TTC549 (cell line): ENCODE data around the gene TNFRSF14.

Experiments used
- FAIRE-seq: peaks from 2 replicates; lab custom pipeline; 2012; peaks lifted over from hg19 to GRCh38; lab: Jason Lieb, UNC

TNFRSF14 gene

DNA sequence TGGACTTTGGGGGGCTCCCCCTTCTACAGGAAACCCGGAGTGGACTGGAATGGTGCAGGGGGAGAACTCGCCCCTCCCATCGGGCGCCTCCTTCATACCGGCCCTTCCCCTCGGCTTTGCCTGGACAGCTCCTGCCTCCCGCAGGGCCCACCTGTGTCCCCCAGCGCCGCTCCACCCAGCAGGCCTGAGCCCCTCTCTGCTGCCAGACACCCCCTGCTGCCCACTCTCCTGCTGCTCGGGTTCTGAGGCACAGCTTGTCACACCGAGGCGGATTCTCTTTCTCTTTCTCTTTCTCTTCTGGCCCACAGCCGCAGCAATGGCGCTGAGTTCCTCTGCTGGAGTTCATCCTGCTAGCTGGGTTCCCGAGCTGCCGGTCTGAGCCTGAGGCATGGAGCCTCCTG, at the start of gene TNFRSF14:
Gene TNFRSF14, plus strand, starts transcription at position 95 of the 401 bp plus-strand sequence. Its CDS starts 294 bp downstream, at position 389.
- no peak for FAIRE-seq

DNA sequence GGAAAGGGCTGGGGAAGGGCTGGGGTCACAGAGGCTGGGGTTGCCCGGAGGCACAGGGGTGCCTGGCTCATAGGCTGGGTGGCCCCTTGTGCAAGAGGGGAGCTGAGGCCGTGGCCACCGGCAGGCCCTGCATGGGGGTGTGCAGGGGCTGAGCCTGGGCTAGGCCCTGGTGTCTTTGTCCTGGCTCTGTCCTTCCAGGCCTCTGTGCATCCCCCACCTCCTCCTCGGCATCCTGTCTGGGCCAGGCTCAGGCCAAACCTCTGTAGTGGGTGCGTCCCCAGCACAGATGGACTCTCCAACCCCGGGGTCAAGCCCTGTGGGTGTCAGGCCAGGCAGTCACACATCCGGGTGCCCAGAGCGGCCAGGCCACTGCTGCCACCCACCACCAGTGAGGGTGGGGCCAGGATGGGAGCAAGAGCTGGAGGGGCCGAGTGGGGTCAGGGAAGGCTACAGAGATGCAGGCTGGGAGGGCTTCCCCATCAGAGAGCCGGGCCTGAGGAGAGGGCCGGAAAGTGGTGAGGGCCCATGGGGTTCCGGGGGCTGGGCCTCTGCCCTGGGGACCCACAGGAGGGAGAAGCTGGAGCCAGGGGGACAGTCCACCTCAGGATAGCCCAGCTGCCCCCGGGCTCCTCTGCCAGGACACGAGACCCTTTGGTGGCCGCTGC, 49.1 kb upstream of the TNFRSF14 start:
- FAIRE-seq: no peak

DNA sequence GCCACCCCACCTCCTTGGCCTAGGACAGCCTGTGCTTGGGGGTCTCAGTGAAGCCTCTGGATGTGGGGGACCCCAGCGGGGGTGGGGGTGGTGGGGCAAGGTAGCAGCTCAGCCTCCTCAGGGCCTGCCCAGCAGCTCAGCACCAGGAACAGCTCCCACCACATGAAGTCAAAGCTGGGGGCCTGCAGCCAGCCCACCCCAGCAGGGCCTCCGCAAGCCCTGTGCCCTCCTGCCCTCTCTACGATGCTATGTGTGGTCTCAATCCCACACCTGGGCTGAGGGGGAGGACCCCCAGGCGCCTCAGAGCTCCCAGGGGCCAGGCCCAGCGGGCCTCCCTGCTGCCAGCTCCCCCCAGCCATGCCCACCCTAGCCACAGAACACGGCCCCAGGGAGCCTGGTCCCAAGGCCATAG, 48.4 kb upstream of the TNFRSF14 start:
- FAIRE-seq: no peak

DNA sequence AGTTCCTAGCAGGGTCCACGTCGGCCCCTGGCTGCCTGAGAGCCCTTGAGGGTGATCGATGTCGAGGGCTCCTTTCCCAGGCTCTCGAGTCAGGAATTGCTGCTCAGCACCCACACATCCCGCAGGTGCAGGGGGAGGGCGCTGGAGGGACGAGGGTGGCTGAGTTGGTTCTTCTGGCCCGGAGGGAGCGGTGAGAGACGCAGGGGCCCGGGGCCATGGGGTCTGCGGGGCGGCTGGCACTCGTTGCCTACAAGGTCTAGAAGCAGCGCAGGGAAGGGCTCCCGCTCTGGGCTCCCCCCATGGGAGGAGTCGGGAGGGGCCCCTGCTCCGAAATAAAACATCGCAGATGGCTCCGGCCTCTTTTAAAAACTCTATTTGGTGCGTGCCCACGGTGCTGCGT, 48.0 kb upstream of the TNFRSF14 start:
- no peak for FAIRE-seq

DNA sequence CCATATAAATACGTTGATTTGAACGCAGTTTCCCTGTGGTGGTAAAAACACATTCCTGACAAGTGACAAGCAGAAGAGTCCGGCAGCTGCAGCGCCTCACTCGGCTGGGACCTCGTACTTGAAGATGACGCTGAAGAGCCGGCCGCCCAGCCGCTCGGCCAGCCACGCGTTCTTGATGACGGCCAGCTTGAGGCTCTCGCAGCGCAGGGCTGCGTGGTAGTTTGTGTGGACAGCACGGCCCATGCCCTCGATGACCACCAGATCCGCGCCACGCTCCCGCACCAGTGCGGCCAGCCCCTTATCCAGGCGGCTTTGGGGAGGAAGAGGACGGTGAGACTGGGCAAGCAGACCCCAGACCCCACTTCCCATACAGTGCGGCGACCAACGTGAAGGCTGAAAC, 47.4 kb upstream of the TNFRSF14 start:
- no peak for FAIRE-seq

DNA sequence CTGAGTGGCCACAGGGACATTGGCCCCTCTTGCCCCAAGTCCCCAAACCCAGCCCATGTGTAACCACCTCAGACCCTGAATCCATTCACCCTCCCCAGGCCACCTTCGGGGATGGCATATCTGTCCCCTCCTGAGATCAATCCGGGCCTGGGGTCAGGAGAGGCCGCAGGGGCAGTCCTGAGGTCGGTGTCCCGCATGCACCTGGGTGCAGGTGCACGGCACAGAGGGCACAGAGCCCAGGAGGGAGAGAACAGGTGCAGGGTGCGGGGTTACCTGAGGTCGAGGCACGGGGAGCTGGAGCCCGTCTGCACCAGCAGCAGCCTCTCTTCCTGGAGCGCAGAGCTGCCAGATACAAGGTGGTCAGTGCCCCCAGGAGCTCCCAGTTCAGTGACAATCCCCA, 46.6 kb upstream of the TNFRSF14 start:
- FAIRE-seq: no peak

DNA sequence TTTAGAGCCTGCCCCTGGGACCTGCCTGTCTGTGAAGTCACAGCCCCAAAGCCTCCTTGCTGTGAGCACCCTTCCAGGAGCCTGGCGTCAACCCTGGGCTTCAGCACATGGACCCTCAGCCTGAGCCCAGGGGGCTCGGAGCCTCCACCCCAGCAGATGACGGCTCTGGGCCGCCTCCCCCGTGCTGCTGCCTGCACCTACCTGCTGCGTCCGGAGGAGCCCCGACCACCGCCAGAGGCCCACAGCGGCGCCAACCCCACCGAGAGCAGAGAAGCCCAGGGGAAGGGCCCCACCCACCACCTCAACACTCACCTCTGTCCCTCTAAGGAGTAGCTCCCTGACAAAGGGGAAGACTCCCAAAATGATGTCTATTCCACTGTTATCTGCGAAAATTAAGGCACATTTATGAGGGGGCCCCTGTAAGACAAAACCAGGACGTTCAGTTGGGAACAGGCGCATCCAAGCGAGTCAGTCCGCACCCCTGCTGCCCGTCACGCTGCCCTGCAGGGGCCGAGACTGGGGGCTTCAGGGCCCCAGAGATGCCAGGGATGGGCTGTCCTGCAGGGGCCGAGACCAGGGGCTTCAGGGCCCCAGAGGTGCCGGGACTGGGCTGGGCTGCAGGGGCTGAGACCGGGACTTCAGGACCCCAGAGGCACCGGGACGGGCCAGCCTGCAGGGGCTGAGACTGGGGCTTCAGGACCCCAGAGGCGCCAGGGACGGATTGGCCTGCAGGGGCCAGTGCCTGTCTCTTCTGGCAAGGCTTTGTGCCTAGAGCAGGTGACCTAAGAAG, 45.6 kb upstream of the TNFRSF14 start:
- FAIRE-seq: no peak

DNA sequence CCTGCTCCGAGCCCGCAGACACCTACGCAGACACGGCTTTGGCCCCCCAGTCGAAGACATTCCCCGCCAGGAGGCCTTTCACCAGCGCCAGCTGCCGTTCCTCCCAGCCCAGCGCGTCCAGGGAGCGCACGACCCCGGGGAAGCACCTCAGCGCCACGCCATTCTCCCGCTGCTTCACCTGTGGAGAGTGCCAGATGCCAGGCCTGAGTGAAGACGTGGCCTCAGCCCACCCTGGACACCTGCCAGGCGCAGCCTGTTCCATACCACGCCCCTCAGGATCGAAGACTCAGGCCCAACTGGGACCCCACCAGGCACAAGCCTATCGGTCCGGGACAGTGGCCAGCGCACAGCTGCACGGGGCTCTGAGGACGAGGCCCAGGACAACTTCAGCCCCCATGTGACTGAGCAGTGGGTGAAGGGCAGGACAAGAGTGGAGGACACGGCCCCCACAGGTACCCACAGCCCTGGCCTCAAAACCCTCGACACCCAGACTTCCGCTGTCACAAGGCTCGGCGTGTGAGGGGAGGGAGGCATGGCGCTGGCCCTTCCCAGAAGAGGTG, 43.2 kb upstream of the TNFRSF14 start:
- FAIRE-seq: no peak

DNA sequence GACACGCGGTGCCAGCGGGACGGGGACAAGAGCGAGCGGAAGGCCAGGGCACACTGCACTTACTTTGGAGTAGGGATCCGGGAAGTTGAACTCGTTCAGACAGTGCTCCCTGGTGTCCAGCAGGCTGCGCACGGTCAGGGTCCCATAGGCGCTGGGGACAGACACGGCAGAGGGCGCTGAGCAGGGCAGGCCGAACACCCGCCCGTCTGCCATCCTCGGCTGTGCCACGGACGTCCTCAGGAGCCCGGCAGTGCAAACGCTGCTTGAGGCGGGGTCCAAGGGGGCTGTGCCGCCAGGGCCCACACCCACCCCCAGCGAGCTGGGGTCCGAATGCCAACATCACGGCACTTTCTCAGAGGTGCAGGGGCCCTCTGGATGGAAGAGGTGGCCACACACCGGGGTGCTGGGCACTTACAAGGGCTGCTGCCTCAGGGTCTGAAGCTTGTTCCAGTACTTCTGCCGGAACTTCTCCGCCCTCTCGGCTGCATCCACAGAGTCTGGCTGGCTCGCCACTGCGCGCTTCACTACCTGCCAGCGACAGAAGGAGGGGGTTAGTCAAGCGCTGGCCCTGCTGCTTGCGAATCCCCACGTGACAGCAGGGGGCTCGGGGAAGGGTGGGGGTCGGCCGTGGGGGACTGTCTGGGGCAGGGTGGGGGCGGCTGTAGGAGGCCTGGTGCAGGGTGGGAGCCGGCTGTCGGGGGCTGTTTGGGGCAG, 42.1 kb upstream of the TNFRSF14 start:
- no peak for FAIRE-seq

DNA sequence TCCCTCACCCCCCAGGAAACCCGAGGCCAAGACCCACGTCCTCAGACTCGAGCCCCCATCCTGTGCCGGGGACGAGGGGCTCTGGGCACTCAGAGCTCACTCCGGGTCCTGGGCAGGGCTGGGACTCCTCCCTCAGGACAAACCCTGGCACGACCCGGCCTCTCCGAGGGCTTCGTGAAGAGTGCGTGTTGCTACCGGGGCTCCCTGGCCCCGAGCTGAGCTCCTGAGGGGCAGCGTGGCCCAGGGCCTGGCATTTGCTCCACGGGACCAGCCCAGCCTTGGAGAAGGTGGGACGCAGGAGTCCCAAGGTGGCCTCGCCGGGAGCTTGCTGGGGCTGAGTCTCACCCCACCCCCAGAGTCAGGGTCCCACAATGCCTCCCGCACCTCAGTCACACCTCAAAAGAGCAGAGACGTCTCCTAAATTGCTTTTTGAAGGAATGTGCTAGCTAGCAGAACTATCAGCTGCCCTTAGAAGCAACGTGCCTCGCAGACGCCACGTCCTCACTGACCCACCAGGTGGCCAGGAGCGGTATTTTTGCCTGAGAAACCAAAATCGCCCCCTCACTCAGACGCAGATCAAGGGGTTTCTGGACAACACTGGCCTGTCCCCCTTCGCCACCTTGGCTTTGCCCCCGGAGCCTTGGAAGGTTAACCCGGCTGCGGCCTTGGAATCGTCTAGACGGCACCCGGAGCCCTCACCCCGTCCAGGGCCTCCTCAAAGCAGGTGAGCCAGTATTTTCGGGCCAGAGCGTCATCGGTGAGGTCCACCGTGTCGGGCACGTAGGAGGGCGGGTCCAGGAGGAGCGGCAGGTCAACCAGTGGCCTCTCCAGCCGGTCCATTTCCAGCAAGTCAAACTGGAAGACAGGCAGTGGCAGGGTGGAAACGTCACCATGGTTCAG, 41.1 kb upstream of the TNFRSF14 start:
- no peak for FAIRE-seq

DNA sequence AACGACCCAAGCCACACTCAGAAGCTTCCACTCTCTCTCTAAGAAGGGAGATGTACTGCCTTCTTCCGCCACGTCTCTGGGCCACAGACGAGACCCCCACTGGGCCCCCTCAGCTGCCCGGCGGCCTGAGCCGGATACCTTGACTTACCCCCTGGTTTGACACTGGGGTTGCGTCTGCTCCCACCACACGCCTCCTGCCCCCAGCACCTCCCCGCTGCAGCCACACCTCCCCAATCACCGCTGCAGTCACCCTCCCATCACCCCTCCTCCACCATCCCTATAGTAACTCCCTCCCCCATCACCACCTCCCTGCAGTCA, 40.4 kb upstream of the TNFRSF14 start:
- FAIRE-seq: no peak

DNA sequence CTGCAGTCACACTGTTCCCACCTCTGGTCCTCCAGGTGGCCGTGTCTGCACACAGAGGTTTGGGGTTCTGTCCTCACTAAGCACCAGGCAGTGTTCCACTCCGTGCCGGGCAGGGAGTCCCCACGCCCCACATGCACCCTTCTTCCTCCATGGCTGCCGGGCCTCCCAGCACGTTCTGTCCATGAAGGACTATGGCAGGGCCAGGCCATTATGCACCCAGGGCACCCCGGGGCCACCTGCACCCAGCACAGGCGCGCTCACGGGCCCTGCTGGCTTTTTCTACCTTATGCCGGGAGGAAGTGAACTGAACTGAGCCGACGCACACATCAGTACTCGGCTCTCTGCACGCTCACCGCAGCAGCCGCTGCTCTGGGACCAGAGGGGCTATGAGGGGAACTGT, 40.0 kb upstream of the TNFRSF14 start:
- no peak for FAIRE-seq

DNA sequence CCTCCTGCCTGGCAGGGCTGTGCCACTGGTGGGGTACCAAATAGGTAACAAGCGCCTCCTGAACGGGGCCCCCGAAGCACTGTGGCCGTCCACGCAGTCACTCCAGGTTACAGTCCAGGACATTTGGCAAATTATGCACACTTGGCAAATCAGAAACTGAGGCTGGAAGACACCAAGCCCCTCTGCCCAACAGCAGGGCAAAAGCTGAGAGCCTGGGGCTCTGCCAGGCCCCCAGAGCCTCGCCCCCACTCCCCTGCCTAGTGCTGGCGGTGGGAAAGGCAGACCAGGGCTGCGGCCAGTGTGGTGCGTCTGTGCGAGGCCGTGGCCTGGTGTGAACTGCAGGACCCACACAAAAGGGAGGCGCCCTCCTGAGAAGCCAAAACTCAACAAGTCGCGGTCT, 39.2 kb upstream of the TNFRSF14 start:
- no peak for FAIRE-seq

DNA sequence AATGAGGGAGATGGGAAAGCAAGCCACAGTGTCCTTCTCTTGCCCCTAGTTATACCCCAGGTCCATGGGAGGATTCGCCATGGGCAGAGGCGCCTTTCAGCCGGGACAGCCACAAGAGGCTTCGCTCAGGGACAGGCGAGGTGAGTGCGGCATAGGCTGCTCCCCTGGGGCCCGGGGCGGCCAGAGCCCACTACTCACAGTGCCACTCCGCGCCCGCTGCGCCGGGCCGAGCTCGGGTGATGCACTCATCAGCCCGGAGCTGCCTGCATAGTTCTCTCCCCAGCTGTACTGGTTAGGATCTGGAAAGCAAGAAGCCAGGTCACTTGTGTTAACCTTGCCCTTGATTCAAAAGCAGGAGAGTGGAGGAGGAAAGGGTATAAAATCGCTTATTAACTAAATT, 38.2 kb upstream of the TNFRSF14 start:
- no peak for FAIRE-seq

DNA sequence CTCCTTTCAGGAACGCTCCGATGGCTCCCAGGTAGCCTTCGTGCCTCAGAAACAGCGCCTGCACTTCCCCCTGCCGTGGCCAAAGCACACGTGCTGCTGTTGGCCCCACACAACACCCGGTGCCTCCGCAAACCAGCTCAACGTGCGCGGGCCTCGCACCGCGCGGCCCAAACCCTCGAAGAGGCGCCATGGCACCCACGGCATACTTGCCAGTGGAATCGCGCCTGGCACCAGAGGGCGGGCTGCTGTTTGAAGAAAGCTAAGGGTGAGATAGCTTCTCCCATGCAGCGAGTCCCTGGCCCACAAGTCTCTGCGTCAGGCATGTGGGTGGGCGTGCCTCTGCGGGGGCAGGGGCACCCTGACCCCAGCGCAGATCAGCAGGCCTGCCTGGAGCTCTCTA, 37.6 kb upstream of the TNFRSF14 start:
- no peak for FAIRE-seq

DNA sequence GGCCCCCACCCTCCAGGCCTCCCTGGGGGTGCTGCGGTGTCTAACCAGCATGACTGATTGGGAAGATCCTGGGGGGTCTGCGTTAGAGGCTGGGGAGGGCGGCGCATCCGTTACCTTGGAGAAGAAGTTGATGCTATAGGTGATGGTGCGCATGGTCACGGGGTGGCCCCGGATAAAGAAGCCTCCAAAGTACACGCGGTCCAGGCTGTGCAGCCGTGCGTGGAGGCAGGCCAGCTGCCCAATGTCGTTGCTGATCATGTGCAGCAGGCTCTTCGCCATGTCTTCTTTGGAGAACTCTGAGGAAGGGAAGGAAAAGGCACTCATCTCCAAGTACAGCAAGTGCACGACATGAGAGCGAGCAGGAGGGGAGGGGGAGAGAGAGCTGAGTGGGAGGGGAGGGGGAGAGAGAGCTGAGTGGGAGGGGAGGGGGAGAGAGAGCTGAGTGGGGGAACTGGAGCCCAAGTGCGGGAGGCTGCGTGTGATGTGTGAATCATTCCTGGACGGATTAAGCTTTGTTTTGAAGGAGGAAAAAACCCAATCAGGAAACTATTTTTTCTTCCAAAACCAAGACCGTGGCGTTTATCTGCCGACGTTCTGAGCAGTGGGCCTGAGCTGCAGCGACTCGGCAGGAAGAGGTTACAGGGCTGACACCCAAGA, 37.0 kb upstream of the TNFRSF14 start:
- FAIRE-seq: no peak

DNA sequence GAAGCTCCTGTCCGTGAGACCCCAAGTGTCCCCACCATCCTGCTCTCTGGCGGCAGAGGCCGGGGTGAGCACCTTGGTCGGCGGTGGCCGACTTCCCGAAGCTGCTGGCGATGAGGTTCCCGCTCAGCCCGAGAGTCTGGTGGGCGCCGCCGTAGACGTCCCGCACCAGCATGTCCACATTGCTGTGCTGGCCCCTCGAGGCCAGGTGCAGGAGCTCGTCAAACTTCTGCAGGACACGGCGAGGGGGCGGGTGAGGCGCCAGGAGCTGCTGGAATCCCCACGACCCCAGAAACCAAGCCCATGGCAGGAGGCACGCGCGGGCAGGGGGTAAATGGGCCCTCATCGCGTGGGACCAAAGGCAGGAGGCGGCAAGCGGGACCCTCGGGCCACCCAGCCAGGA, 36.4 kb upstream of the TNFRSF14 start:
- FAIRE-seq: no peak

DNA sequence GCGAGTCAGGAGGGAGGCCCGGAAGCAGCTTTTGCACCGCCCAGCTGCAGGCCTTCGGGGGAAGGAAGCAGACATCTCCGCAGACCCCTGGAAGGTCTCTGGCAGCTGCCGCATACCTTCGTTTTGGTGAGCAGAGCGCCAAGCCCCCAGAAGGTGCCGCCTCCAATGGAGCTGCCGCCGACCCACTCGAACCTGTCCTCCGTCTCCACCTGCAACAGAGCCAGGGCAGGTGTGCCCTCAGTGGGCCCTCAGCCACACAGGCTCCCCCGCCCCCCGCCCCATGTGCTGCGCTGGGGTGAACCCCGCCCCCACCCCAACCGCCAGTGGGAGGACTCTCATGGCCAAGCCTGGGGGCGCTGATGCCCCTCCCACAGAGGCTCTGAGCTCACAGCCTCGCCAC, 36.0 kb upstream of the TNFRSF14 start:
- FAIRE-seq: no peak

DNA sequence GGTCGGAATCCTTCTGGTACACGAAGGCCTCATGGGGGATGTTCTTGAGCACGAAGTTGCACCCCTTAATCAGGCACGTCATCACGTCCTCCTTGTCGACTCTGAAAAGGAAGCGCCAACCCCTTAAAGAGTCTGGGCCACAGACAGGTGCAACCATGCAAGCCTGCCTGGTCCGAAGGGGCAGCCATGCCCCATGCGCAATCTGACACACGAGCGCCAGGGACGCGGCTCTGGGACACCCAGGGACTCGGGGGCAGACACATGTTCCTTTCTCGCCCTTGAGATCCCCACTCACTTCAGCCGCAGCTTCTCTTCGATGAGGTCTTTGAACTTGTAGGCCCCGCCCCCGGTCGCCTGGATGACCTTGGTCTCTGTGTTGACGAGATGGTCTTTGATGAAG, 35.4 kb upstream of the TNFRSF14 start:
- no peak for FAIRE-seq

DNA sequence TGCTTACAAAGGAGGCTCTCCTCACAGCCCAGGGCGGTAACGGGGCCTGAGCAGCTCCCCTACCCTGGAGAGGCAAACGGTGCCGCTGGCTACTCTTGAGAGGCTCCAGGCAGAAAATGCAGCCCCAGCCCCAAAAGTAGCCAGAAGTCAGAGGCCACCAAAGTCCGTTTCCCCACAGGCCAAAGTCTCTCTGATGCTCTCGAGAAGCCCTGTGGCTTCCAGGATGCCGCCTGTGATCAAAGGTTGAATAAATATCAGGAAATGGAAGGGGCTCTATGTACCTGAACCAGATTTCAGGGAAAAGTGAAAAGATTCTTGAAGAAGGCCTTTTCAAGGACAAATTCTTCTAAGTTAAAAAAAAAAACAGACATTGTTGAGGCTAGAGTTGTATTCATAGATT, 33.9 kb upstream of the TNFRSF14 start:
- FAIRE-seq: no peak

DNA sequence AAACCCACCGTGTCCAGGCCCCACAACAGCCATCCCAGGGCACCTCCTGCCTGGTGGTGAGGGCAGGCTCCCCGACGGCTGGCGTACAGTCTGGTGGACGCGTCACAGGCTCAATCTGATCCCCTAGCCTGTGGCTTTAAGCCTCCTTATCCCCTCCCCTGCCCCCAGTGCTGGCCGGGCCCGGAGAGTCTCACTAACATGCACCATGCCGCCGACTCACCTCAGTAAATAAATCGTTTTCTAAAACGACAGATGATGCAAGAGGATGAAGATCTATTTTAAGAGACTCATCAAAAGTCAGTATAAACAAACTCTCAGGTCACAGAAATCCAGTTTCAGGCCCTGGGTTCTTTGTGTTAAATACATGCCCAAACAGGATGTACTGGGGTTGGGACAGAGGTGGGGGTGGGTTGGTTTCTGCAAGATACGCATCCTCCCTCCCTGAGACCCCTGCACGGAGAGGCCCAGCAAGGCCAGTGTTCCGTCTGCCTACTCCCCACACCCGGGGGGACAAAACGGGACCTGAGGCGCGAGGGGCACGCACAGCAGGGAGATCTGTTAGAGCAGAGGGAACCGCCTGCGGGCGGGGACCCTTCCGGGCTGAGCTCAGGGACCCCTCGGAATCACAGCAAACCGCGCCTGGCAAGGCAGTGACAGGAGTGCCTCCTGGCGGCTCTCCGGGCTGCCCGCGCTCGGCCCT, 32.8 kb upstream of the TNFRSF14 start:
- FAIRE-seq: no peak
